Cerebellar nuclear complex (tissue), 1 donor: ENCODE results near the gene ADAMTS12.
"Not testable (repeated sequence)": the region's sequence is repeated elsewhere in the genome, so short reads cannot be mapped to it uniquely, and the experiment has no call there.

Experiments used
- DNase-seq, 2 experiments: peaks; one replicate each; lab custom pipeline; 2025; lab: John Stamatoyannopoulos, UW

The ADAMTS12 gene

DNA sequence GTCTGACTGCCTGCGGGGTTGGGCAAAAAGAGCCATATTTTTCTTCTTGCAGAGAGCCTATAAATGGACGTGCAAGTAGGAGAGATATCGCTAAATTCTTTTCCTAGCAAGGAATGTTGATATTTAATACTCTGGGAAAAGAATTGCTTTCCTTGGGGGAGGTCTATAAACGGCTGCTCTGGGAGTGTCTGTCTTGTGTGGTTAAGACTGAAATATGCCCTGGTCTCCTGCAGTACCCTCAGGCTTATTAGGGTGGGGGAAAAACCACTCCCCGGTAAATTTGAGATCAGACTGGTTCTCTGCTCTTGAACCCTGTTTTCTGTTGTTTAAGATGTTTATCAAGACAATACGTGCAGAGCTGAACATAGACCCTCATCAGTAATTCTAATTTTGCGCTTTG, 14.5 kb upstream of the ADAMTS12 start:
- DNase-seq = not testable (repeated sequence)

DNA sequence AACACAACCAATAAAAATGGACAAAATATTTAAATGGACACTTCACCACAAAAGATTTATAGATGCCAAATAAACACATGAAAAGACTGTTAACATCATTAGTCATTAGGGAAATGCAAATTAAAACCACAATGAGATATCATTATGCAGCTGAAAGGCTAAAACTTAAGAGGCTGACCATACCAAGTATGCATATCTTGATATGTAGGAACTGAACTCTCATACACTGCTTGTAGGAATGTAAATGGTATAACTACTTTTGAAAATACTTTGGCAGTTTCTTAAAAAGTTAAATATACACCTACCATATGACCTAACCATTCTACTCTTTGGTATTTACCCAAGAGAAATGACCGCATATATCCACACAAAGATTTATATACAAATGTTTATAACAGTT, 13.6 kb upstream of the ADAMTS12 start:
- DNase-seq = no peak

DNA sequence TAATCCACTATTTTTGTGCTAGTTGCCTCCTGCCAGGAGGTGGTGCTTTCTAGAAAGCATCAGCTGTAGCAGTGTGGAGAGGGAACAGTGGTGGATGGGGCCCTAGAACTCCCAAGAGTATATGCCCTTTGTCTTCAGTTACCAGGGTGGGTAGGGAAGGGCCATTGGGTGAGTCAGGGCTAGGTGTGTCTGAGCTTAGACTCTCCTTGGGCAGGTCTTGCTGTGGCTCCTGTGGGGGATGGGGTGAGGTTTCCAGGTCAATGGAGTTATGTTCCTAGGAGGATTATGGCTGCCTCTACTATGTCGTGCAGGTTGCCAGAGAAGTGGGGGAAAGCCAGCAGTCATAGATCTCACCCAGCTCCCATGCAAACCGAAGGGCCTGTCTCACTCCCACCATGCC, 11.3 kb upstream of the ADAMTS12 start:
- DNase-seq = no peak

DNA sequence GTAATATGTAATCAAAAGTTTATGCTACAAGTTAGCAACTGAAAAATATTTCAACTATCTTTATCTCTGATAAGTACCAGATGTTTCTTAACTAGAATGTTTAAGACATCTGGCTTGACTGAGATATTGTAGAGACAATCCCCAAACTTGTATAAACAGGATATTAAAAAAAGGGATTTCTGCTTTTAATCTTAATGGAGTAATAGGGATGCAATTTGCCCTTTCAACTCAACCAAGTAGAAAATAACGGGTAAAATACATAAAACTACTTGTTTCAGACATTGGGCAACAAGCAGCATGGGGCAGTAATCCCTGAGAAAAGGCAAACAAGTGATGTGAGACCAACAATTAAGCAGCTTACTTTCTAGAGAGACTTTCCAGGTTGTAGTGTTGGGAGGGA, 9.4 kb upstream of the ADAMTS12 start:
- DNase-seq = no peak

DNA sequence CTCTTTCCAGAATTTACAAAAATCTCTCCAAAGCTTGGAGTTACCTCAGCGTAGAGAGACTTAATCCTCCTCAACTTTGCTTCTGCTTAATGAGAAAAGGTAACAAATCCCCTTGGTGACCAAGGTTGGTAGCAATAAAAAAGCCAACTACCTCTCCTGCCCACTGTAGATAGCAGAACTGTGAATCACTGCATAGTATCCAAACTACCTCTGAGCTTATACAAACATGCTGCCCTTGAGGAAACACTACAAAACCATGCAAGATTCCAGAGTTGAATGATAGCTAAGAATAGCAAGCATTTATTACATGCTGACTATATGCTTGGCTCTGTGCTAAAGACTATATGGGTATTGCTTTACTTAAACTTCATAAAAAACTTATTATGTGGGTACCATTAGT, 2.8 kb upstream of the ADAMTS12 start:
- no peak for DNase-seq

DNA sequence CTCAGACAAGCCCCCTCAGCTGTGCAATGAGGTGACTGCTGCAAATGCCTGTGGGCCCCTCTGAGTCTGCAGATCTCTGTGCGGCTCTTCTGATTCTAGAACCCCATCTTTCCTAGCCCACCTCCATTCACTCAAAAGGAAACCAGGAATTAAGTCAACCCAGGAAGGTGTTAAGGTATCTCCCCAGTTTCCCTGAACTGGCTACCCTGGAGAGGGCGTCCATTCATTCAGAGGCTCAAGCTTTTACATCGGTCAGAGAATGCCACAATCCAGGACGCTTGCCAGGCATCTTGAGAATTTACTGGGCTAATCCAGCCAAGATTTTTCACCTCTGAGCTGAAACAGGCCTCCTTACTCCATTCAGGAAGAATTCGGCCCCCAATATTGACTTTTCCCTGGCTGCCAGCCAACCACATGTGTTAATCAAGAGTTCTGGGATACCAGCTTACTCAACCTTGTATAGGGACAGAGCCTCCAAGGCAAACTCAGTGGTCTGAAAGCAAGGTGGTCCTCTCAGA, 889 bp upstream of the ADAMTS12 start:
- no peak for DNase-seq

DNA sequence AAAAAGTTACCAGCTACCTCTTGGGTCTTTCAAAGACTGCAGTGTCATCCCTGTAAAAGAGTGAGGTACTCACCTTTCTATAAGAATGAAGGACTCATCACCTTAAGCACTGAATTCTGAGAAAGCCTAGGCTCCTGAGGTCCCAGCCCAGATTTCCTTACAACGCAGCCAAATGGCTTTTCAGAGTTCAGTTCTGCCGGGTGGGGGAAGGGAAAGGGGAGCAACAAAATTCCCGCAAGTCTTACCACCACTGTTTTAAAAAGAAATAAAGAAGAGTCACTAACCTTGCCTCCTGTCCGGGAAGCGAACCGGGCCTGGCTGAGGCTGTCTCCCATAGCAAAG, 373 bp downstream of the ADAMTS12 start:
- DNase-seq = no peak

DNA sequence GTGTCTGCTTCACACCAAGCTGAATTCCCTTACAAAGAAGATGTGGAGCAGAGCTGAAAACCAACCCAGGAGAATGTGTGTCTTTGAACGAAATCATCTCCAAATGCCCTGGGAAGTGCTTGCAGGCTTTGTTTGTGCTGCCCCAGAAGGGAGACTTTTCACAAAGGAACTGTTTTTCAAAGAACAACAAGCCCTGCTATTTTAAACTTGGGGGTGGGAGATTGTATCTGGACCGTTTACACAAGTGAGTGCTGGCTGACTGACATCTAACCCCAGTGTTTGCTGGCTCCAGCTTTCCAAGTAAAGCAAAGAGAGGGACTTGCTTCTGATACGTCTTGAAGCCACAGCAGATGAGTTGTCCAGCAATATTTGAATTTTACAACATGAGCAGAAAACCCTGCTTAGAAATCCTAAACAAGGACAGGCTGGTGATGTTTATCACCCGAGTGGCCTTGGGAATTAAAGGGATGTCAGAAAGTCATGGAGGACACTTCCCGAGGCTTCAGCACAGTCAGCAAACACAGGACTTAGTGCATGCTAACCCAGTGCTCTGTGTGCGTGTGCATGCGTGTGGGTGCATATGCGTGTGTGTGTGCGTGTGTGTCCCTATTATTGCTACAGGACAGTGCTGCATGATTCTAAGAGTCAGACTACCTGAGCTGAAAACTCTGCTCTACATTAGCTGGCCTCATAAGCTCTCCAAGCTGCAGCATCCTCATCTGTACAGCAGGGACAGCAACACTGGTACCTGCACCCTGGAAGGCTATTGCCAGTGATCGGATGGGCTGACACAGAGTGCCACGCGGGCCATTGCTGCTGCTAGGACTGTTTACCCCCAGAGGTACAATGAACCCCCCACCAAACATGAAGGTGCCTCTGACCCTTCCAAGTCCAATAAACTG, 1.4 kb downstream of the ADAMTS12 start:
- DNase-seq = no peak

DNA sequence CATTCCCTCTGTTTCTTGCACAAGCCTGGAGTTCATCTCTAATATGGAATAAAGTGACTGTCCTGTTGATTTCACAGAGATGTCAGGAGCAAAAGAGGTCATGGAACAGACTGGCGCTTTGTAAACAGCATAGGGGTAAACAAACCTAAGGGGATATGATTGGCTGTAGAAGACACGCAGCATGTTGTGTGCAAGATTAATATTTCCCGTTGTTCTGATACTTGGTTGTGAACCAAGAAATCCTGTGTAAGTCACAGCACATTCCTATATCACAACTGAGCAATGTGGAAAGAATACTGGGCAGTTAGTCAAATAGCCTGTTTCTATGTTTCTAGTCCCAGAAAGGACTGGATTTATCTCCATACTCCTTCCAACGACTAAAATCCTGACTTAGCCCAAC, 3.2 kb downstream of the ADAMTS12 start:
- DNase-seq = no peak

DNA sequence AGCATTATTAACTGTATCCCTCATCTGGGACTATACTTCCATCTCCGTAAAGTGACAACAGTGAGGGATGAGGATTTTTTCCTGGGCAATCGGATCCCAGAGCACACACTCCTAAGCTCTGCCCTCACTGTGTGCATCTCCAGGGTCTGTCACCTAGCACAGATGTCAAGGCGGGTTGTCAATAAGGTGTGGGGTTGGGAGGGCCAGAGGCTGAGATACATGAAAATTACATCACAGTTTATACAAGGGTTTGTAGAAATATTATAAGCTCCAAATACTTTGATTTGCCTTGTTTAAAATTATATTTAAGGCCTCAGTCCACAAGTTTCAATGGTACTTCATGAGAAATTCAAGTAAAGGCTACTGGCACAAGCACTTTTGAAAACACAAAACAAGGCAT, 4.5 kb downstream of the ADAMTS12 start:
- no peak for DNase-seq

DNA sequence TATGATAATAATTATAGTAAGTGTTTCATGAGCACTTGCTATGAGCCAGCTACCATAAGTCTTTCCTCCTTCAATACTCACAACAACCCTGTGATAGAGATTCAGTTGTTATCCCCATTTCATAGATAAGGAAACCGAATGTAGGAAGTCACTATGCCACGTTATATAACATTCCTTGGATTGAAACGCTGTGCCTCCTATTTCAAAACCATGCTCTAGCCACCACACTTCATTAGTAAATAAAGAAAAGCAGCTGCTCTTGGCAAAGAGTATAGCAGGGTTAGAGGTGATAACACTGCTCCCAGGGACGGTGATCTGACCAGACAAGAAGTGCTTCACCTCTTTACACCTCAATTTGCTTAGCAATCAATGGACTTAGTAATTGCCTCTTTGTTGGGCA, 5.5 kb downstream of the ADAMTS12 start:
- no peak for DNase-seq

DNA sequence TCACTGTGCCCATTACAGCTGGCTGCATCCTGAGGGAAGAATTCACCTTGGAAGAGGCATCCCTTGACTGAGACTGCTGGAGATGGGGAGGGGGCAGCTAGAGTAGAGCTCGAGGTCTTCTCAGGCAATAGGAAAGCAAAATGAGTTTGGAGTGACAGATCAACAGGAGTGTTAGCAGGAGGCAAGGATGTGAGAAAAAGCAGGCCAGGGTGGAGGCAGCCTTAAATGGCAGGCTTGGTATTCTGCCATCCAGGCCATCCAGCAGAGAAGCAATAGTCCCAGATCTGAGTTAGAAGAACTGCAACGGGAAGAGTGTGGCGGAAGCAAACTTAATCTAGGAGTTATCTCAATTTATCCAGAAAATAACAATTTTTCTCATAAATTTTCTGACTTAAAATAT, 6.1 kb downstream of the ADAMTS12 start:
- no peak for DNase-seq

DNA sequence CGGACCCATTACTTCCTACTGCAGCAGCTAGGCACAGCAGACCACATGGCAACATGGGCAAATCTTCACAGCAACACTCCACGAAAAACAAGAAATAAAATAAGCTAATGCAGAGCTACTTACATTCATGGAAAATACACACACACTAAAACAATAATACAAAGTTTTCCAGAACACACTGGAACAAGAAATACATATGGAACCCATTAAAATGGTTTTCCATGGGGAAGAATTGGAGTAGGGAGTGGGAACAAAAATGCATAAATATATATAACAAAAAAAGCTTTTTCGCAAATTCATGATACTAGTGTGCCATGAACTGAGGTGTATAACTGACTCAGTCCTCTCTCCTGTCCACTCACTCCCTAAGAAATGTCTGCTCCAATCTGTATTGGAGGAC, 8.3 kb downstream of the ADAMTS12 start:
- no peak for DNase-seq

DNA sequence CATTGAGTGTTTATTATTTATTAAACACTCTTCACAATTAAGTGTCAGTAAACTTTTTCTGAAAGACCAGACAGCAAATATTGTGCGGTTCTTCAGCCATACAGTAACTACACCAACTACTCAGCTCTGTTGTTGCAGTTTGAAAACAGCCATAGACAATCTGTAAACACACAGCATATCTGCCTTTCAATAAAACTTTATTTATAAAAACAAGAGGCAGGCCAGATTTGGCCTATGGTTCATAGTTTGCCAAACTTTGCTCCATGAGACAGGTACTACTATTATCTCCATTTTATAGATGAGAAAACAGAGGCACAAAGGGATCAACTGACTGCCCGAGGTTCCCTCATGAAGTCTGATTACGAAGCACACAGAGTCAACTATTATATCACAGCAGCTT, 11.5 kb downstream of the ADAMTS12 start:
- no peak for DNase-seq

DNA sequence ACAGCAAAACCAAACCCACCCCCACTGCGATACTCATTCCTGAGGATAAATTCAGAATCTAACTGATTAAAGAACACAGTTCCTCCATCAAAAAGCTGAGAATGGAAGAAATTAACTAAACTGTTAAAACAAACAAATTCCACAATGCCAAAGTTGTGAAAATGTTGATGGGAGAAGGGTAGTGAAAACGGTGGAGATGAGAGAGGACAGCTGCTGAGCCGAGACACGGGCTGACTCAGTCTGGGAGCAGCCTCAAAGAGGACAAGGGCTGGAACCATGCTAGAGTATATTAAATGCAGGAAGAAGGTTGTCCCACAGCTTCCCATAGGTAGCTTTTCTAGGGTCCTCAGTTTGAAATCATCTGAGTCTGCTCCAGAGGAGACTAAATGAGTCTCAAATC, 14.3 kb downstream of the ADAMTS12 start:
- DNase-seq = no peak

DNA sequence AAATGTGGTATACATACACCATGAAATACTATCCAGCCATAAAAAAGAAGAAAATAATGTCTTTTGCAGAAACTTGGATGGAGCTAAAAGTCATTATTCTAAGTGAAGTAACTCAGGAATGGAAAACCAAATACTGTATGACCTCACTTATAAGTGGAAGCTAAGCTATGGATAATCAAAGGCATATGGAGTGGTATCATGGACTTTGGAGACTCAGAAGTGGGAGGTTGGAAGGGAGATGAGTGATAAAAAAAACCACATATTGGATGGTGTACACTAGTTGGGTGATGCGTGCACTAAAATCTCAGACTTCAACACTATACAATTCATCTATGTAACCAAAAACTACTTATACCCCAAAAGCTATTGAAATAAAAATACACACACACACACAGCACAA, 24.5 kb downstream of the ADAMTS12 start:
- no peak for DNase-seq

DNA sequence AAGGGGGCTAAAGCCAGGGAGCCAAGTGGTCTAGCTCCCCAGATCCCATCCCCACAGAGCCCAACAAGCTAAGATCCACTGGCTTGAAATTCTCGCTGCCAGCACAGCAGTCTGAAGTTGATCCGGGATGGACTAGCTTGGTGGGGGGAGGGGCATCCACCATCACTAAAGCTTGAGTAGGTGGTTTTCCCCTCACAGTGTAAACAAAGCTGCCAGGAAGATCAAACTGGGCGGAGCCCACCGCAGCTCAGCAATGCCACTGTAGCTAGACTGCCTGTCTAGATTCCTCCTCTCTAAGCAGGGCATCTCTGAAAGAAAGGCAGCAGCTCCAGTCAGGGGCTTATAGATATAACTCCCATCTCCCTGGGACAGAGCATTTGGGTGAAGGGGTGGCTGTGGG, 32.6 kb downstream of the ADAMTS12 start:
- not testable (repeated sequence) for DNase-seq

DNA sequence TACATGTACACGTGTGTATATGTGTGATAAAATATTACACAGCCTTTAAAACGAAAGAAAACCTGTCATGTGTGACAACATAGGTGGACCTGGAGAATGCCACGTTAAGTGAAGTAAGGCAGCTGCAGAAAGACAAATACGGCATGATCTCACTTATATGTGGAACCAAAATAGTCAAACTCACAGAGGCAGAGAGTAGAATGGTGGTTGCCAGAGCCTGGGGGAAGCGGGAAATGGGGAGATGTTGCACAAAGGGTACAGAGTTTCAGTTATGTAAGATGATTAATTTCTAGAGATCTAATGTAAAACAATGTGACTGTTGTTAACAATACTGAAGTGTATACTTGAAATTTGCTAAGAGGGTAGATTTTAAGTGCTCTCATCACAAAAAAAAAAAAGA, 34.8 kb downstream of the ADAMTS12 start:
- no peak for DNase-seq

DNA sequence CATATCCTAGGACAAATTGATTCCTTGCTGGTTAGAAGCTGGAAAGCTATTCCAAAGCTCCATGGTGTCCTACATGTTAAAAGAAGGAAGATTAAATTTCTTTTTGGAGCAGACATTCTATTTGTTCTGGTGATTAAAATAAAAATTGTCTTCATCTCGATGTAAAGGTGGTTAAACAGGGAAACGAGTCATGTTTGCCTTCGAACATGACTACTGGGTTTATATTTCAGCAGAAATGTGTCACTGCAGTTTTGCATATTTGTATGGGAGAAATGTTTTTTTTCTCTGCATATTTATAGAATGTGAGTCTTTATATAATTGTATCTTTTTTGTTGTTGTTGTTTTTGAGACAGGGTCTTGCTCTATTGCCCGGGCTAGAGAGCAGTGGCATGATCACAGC, 36.4 kb downstream of the ADAMTS12 start:
- no peak for DNase-seq

DNA sequence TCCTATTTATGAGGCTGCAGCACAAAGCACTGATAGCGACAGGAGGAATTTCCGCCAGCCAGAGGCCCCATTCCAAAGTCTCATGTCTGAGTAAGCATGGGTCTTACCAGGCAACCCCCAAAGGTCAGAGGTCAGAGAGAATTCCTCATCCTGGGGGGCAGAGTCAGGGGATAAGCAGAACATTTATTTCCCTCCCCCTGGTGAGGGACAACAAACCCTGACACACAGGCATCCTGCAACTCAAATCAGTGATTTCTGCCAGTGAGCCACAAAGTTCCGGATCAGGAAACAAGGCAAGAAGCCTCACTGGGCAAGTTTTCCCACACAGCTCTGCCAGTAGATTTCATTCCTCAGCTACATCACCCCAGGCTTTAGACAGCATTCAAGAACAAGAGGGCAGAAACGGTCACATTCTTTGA, 37.0 kb downstream of the ADAMTS12 start:
- DNase-seq = no peak

DNA sequence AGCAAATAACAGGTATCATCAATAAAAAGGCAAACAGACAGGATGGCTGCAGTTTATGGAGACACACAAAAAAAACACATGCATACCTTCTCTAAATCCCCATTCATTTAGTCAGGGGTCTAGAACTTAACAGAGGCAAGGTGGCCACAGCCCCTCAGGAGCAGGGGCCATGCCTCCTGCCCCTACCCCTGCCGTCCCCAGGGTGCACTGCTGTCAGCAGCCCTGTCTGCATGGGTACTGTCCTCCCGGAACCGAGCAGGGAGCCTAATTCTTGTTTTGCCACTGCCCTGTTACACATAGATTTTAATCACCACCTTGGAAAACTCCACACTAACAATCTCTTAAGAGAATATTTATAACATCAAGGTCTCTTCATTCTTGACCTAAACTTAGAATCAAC, 39.0 kb downstream of the ADAMTS12 start:
- no peak for DNase-seq

DNA sequence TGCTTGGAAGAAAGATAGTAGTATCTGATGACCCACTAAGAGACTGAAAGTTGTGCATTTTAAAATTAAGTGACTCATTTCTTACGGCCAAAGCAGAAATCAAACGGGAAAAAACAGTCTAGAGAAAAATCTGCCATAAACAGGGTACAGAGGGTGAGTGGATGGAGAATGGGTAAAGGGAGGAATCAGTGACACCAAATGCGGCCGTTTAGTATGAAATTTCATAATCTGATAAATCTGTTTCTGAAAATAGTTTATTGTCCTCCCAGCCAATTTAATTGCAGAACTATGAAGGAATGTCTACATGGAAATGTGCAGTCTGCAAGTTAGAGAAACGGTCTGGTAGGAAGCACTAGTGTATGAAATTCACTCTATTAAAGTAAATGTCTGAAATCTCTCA, 39.5 kb downstream of the ADAMTS12 start:
- DNase-seq = no peak

DNA sequence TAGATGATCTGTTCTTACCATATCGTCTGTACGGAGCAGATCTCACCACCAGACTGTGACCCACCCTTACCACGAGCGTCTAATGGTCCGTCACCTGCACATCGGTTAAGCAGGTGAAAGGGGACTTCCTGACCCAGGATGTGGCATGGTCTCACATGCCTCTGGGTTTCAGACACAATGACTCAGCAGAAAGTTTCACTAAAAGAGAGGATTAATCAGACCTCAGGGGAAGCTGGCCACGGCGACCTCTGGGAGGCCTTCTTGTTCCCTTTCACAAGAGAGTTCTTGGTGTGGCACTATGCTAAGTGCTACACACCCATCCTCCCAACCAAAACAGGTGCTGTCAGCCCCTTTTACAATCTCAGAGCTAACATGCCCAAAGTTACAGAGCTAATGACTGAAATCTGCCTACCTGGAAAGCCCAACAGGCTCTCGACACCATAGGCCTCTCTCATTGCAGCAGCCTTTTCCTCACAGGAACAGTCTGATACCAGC, 41.6 kb downstream of the ADAMTS12 start:
- no peak for DNase-seq

DNA sequence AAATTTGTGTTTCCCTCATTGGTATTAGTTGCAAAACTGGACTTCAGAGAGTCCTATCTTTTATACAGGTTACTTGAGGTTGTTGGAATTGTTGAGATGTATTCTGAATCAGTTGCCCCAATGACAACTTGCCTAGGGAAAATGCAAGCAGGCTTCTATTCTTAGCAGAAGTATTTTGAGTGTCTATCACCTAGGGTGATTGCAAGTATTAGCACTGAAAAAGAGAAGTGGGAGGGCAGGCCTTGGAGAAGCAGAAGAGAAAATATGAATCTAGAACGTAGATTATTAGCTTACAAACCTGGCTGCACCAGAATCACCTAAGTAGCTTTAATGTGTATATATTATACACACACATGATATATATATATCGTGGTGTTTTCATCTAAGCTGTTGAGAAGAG, 43.2 kb downstream of the ADAMTS12 start:
- no peak for DNase-seq
